Pancreas (tissue), 10 donors: ENCODE measurements around the gene MICAL3. TPM values are rescaled to one million over a fixed set of nuclear protein-coding genes. Genes with fewer than 3 reads are reported as not detected.
A peak's percentile ranks its signal among the peaks of the same experiment; 100 is the strongest.
"Not testable (repeated sequence)": the region's sequence is repeated elsewhere in the genome, so short reads cannot be mapped to it uniquely, and the experiment has no call there.

Experiments
- ATAC-seq, 4 donors: fragments of 200-7000 bp; cut with Tn5 transposase; one replicate each; pipeline versions ENCODE4 v1.8.0 to v1.9.1; 2020; ENCODE audit warnings: mild to moderate bottlenecking in 4 of 4, moderate library complexity in 4 of 4
- DNase-seq, 6 donors: peaks; one replicate each; pipeline ENCODE4 v3.0.0-alpha.2; 2020
- FAIRE-seq: peaks from 2 replicates; lab custom pipeline; 2012; peaks lifted over from hg19 to GRCh38; lab: Jason Lieb, UNC
- H3K27ac ChIP-seq, 4 donors: fragments of 200-600 bp; sonication (generic); 1 replicate in 3 of 4; 2 replicates in 1 of 4; pipeline versions ENCODE4 v1.5.0 to v1.8.0; 2020
- H3K27me3 ChIP-seq, 4 donors: fragments of 200-600 bp; one replicate each; pipeline ENCODE4 v1.8.0; 2021
- H3K36me3 ChIP-seq, 3 donors: fragments of 200-600 bp; sonication (generic) in 1 of 3; one replicate each; pipeline versions ENCODE4 v1.5.0 to v1.8.0; 2020 to 2021
- H3K4me1 ChIP-seq, 3 donors: fragments of 200-600 bp; one replicate each; pipeline ENCODE4 v1.8.0; 2021
- H3K4me3 ChIP-seq, 4 donors: fragments of 200-600 bp; sonication (generic) in 2 of 4; one replicate each; pipeline versions ENCODE4 v1.5.0 to v1.8.0; 2020 to 2021
- H3K9me3 ChIP-seq, 4 donors: fragments of 200-600 bp; one replicate each; pipeline ENCODE4 v1.8.0; 2021
- CTCF ChIP-seq, 4 donors: fragments of 200-600 bp; sonication (generic) in 3 of 4; IDR thresholded peaks; one replicate each; pipeline versions ENCODE4 v1.5.0 to v1.8.0; 2021; ENCODE audit warnings: antibody characterized with exemption in 4 of 4
- WGBS, 2 donors: extraction: QIAGEN DNeasy Blood & Tissue Kit; methylation state at CpG; one replicate each; pipeline ENCODE4 v1.1.7; 2013; 5-methylcytosine and 5-hydroxymethylcytosine counted together
- intact Hi-C, 3 donors: fragments of 100-400 bp; cut with DNase I; formaldehyde crosslinking; loops; one replicate each; pipeline versions ENCODE4 v1.11.1 to v1.14.2; 2022
- polyA plus RNA-seq, 2 donors: library from polyadenylated mRNA; stranded (reverse); fragments of 200-250 nt; gene quantifications; one replicate each; pipeline ENCODE4 v1.2.3, GENCODE V29; 2013
- total RNA-seq, 6 donors: library from RNA; stranded (reverse); fragmentation: NEBNext Ultra II Directional in 4 of 6; extraction: Animal tissue kit (Norgen Biotek cat#: 25700) in 4 of 6; gene quantifications; one replicate each; pipeline versions ENCODE4 v1.2.1 to v1.2.4, GENCODE V29; 2021 to 2023
- donor health status: healthy with polysubstance abuse.
- donor health status: DM: no; HTN: no; CAD: no; lungs with moderate emphysema.
- donor health status: DM: no; HTN: no; CAD: no.
- donor health status: control.
- donor health status: control.
- donor health status: Bipolar disorder and iron deficiency.
- donor health status: DM: yes; HTN: yes; CAD: no.
- donor health status: DM: no; HTN: no; CAD: no.
- donor health status: DM: no; HTN: no; CAD: no.
- donor health status: DM: yes; HTN: yes; CAD: no.

The MICAL3 gene
- total RNA-seq = 10 to 100 TPM; 22.6 to 56.8 (median 28.5) TPM
- polyA plus RNA-seq = 10 to 100 TPM in 1 of 2 donors, 1 to 10 TPM in 1; 5.9 to 24.5 TPM

- H3K4me1 ChIP-seq = no peaks in the 10 kb centered on the region
- peak within 1 kb of the TSS; percentile 36 to 86 (median 57) for H3K4me3 ChIP-seq
- ATAC-seq (peak; percentile 86 to 92 (median 90)), FAIRE-seq (no peak), DNase-seq (peak; percentile 55 to 88 (median 68))
- no peaks in the 10 kb centered on the region for H3K27me3 ChIP-seq
- intact Hi-C loops = no loop called here
- H3K9me3 ChIP-seq = no peaks in the 10 kb centered on the region
- peak in 2 of 4 donors; percentile 28 to 34 for TF ChIP-seq CTCF (IDR thresholded peaks at IDR 0.05)
- peak within 1 kb of the TSS; percentile 44 to 75 (median 61) for H3K27ac ChIP-seq
- 1% methylated on average over 41 to 56 of the region's 56 CpGs for WGBS, 2 donors
- H3K36me3 ChIP-seq = no peaks in the 10 kb centered on the region
Observed at GRCh38 chr22:18024276-18024939, at the start of gene MICAL3. TSS of gene MICAL3 (minus strand) at chr22:18024561. CDS start at chr22:17906812, 117,749 bp downstream.

- not testable (repeated sequence) for H3K9me3 ChIP-seq, ATAC-seq, H3K27me3 ChIP-seq, H3K4me3 ChIP-seq, H3K36me3 ChIP-seq, FAIRE-seq, DNase-seq, H3K27ac ChIP-seq
- WGBS, 2 donors = 80% methylated on average over 4 of the region's 4 CpGs
- intact Hi-C loops = loop anchor here in 2 of 3 donors (5.0 to 10.0 kb wide), 2 partner anchors 169 to 247 kb away; no protein-coding TSS in a partner anchor
- H3K4me1 ChIP-seq = peaks cover 7 to 15% (median 11%) of the 10 kb centered on the region in 3 donors
Observed at GRCh38 chr22:18073927-18074326, 49.6 kb upstream of the MICAL3 start.

GRCh38 chr22:18073467-18073866 is 49.1 kb upstream of the MICAL3 start:
- Histone ChIP-seq H3K36me3 (no peaks in the 10 kb centered on the region), H3K9me3 (no peaks in the 10 kb centered on the region), H3K4me3 (no peak overlapping the region), H3K27me3 (no peaks in the 10 kb centered on the region), H3K27ac (no peak overlapping the region), H3K4me1 (peaks cover 7 to 12% (median 9%) of the 10 kb centered on the region in 3 donors)
- DNase-seq = no peak
- WGBS, 2 donors = 73 to 83% methylated on average over 2 of the region's 2 CpGs
- intact Hi-C loops = loop anchor here in 2 of 3 donors (5.0 to 10.0 kb wide), 2 partner anchors 169 to 246 kb away; no protein-coding TSS in a partner anchor
- ATAC-seq = no peak
- TF ChIP-seq CTCF (IDR thresholded peaks at IDR 0.05) = no peak
- no peak for FAIRE-seq

GRCh38 chr22:18071968-18072310 is 47.6 kb upstream of the MICAL3 start:
- H3K9me3 ChIP-seq = no peaks in the 10 kb centered on the region
- no peaks in the 10 kb centered on the region for H3K36me3 ChIP-seq
- whole genome bisulfite sequencing, 2 donors = 22 to 45% methylated on average over 1 of the region's 1 CpG
- TF ChIP-seq CTCF (IDR thresholded peaks at IDR 0.05) = no peak
- no peak overlapping the region for H3K4me3 ChIP-seq
- intact Hi-C loops = loop anchor here in 2 of 3 donors (5.0 to 10.0 kb wide), 2 partner anchors 167 to 245 kb away; no protein-coding TSS in a partner anchor
- ATAC-seq = no peak
- peaks cover 4 to 8% (median 8%) of the 10 kb centered on the region in 3 donors for H3K4me1 ChIP-seq
- DNase-seq = peak in 1 of 6 donors; percentile 7
- no peaks in the 10 kb centered on the region for H3K27me3 ChIP-seq
- no peak for FAIRE-seq
- H3K27ac ChIP-seq = no peak overlapping the region

GRCh38 chr22:18071307-18071967 is 47.1 kb upstream of the MICAL3 start:
- intact Hi-C loops = loop anchor here in 2 of 3 donors (5.0 to 10.0 kb wide), 2 partner anchors 167 to 244 kb away; no protein-coding TSS in a partner anchor

More at GRCh38 chr22:18071307-18071967, 47.1 kb upstream of the MICAL3 start:
- not testable (repeated sequence) for H3K36me3 ChIP-seq, ATAC-seq, H3K27me3 ChIP-seq, H3K4me3 ChIP-seq, H3K4me1 ChIP-seq, H3K27ac ChIP-seq, H3K9me3 ChIP-seq, DNase-seq, FAIRE-seq
- WGBS, 2 donors = 76 to 80% methylated on average over 7 of the region's 7 CpGs
